ENCODE measurements around the gene FAM83G.
"Not testable (repeated sequence)": the region's sequence is repeated elsewhere in the genome, so short reads cannot be mapped to it uniquely, and the experiment has no call there.

DNA sequence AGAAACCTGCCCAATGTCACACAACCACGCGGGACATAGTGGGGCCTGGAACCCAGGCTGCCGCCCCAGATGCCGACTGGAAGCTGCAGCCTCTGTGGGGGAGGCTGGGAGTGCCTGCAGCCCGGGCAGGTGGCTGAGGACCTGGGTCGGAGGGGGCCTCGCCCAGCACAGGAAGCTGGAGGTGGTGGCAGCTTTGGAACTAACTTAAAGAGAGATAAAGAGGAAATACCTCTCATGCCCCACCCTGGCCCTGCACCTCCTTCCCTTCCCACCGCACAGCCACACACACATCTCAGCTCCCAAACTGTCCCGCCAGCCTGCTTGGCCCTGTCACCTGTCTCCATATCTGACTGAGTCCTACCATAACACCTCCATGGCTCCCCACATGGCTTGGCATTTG is 35.8 kb upstream of the FAM83G start:
- TF ChIP-seq, protein P1, sequence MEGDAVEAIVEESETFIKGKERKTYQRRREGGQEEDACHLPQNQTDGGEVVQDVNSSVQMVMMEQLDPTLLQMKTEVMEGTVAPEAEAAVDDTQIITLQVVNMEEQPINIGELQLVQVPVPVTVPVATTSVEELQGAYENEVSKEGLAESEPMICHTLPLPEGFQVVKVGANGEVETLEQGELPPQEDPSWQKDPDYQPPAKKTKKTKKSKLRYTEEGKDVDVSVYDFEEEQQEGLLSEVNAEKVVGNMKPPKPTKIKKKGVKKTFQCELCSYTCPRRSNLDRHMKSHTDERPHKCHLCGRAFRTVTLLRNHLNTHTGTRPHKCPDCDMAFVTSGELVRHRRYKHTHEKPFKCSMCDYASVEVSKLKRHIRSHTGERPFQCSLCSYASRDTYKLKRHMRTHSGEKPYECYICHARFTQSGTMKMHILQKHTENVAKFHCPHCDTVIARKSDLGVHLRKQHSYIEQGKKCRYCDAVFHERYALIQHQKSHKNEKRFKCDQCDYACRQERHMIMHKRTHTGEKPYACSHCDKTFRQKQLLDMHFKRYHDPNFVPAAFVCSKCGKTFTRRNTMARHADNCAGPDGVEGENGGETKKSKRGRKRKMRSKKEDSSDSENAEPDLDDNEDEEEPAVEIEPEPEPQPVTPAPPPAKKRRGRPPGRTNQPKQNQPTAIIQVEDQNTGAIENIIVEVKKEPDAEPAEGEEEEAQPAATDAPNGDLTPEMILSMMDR (IDR thresholded peaks at IDR 0.05), result not testable (repeated sequence)
- not testable (repeated sequence) for TF ChIP-seq POLR2A (IDR thresholded peaks at IDR 0.05)
